ENCODE measurements around the gene LRRC32.

GRCh38 chr11:76699451-76700091 lies 29.0 kb upstream of the LRRC32 start:
- TF ChIP-seq ZC3H10 (CRISPR knock-in tag; IDR thresholded peaks at IDR 0.05) (no peak), ZNF565 (CRISPR knock-in tag; conservative IDR thresholded peaks at IDR 0.05; ENCODE audit: low read depth) (no peak), CSDC2 (CRISPR knock-in tag; IDR thresholded peaks at IDR 0.05) (no peak), ZFP3 (CRISPR knock-in tag; IDR thresholded peaks at IDR 0.05) (no peak), OSR1 (CRISPR knock-in tag; IDR thresholded peaks at IDR 0.05) (no peak), TSHZ2 (CRISPR knock-in tag; IDR thresholded peaks at IDR 0.05) (no peak), CSRNP3 (CRISPR knock-in tag; IDR thresholded peaks at IDR 0.05) (no peak), RARB (CRISPR knock-in tag; IDR thresholded peaks at IDR 0.05) (no peak), TOX (CRISPR knock-in tag; IDR thresholded peaks at IDR 0.05; ENCODE audit: borderline replicate concordance) (no peak), PATZ1 (CRISPR knock-in tag; IDR thresholded peaks at IDR 0.05; ENCODE audit: borderline replicate concordance) (no peak), PPARA (CRISPR knock-in tag; IDR thresholded peaks at IDR 0.05; ENCODE audit: borderline replicate concordance) (no peak), ZNF70 (CRISPR knock-in tag; IDR thresholded peaks at IDR 0.05) (no peak)

Data from SK-N-SH treated with all-trans-retinoic acid at 6 μM for 48 hours (cell line).